ENCODE results near the gene ZW10. TPM values are rescaled to one million over a fixed set of nuclear protein-coding genes. Genes with fewer than 3 reads are reported as not detected.
"Not testable (repeated sequence)": the region's sequence is repeated elsewhere in the genome, so short reads cannot be mapped to it uniquely, and the experiment has no call there.

ZW10 gene
- total and polyA plus RNA-seq, 2 experiments from 2014 or later: 12.3 to 30.5 TPM

DNA sequence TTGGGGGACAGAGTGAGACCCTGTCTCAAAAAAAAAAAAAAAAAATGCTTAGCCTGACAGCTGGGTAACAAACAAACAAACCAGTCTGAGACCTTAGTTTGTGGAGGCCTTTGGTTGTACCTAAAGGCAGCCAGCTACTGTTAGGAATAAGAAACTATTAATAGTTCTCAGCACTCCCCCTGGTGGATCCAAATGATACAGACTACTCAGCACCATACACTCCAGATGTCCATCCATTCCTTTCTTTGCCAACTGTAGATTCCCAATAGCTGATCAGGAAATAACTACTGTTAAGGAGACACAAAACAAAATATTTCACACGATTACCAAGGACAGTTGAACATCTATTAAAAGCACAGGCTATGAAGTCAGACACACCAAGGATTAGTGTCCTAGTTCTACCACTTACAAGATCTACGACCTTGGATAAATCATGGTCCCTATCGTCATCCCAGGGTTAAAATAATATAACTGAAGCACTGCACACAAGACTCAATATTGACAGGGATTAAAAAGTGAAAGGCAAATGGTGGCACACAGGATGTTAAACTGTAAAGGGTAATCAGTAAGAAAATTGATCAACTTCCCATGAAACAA is 23.3 kb upstream of the ZW10 start (continued):
- TF ChIP-seq, protein P1, sequence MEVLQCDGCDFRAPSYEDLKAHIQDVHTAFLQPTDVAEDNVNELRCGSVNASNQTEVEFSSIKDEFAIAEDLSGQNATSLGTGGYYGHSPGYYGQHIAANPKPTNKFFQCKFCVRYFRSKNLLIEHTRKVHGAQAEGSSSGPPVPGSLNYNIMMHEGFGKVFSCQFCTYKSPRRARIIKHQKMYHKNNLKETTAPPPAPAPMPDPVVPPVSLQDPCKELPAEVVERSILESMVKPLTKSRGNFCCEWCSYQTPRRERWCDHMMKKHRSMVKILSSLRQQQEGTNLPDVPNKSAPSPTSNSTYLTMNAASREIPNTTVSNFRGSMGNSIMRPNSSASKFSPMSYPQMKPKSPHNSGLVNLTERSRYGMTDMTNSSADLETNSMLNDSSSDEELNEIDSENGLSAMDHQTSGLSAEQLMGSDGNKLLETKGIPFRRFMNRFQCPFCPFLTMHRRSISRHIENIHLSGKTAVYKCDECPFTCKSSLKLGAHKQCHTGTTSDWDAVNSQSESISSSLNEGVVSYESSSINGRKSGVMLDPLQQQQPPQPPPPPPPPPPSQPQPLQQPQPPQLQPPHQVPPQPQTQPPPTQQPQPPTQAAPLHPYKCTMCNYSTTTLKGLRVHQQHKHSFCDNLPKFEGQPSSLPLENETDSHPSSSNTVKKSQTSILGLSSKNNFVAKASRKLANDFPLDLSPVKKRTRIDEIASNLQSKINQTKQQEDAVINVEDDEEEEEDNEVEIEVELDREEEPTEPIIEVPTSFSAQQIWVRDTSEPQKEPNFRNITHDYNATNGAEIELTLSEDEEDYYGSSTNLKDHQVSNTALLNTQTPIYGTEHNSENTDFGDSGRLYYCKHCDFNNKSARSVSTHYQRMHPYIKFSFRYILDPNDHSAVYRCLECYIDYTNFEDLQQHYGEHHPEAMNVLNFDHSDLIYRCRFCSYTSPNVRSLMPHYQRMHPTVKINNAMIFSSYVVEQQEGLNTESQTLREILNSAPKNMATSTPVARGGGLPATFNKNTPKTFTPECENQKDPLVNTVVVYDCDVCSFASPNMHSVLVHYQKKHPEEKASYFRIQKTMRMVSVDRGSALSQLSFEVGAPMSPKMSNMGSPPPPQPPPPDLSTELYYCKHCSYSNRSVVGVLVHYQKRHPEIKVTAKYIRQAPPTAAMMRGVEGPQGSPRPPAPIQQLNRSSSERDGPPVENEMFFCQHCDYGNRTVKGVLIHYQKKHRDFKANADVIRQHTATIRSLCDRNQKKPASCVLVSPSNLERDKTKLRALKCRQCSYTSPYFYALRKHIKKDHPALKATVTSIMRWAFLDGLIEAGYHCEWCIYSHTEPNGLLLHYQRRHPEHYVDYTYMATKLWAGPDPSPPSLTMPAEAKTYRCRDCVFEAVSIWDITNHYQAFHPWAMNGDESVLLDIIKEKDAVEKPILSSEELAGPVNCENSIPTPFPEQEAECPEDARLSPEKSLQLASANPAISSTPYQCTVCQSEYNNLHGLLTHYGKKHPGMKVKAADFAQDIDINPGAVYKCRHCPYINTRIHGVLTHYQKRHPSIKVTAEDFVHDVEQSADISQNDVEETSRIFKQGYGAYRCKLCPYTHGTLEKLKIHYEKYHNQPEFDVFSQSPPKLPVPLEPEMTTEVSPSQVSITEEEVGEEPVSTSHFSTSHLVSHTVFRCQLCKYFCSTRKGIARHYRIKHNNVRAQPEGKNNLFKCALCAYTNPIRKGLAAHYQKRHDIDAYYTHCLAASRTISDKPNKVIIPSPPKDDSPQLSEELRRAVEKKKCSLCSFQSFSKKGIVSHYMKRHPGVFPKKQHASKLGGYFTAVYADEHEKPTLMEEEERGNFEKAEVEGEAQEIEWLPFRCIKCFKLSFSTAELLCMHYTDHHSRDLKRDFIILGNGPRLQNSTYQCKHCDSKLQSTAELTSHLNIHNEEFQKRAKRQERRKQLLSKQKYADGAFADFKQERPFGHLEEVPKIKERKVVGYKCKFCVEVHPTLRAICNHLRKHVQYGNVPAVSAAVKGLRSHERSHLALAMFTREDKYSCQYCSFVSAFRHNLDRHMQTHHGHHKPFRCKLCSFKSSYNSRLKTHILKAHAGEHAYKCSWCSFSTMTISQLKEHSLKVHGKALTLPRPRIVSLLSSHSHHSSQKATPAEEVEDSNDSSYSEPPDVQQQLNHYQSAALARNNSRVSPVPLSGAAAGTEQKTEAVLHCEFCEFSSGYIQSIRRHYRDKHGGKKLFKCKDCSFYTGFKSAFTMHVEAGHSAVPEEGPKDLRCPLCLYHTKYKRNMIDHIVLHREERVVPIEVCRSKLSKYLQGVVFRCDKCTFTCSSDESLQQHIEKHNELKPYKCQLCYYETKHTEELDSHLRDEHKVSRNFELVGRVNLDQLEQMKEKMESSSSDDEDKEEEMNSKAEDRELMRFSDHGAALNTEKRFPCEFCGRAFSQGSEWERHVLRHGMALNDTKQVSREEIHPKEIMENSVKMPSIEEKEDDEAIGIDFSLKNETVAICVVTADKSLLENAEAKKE (CRISPR knock-in tag; IDR thresholded peaks at IDR 0.05): no peak
- no peak for TF ChIP-seq NANOG (IDR thresholded peaks at IDR 0.05; ENCODE audit: borderline replicate concordance)
- TF ChIP-seq, protein P2, sequence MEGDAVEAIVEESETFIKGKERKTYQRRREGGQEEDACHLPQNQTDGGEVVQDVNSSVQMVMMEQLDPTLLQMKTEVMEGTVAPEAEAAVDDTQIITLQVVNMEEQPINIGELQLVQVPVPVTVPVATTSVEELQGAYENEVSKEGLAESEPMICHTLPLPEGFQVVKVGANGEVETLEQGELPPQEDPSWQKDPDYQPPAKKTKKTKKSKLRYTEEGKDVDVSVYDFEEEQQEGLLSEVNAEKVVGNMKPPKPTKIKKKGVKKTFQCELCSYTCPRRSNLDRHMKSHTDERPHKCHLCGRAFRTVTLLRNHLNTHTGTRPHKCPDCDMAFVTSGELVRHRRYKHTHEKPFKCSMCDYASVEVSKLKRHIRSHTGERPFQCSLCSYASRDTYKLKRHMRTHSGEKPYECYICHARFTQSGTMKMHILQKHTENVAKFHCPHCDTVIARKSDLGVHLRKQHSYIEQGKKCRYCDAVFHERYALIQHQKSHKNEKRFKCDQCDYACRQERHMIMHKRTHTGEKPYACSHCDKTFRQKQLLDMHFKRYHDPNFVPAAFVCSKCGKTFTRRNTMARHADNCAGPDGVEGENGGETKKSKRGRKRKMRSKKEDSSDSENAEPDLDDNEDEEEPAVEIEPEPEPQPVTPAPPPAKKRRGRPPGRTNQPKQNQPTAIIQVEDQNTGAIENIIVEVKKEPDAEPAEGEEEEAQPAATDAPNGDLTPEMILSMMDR (conservative IDR thresholded peaks at IDR 0.05; ENCODE audit: low read depth in 2 of 2): peak; percentile 68 to 78

- H3K36me3 ChIP-seq (ENCODE audit: insufficient read depth): no peaks in the 10 kb centered on the region
- DNase-seq (ENCODE audit: low spot score): no peak
- peak; percentile 53 for ATAC-seq
- Mint-ChIP-seq H3K27me3 (ENCODE audit: insufficient read depth, low read depth, poor library complexity) (no peaks in the 10 kb centered on the region), H3K36me3 (ENCODE audit: low read depth) (no peaks in the 10 kb centered on the region), H3K27ac (no peak overlapping the region), H3K4me3 (no peak overlapping the region), H3K4me1 (no peaks in the 10 kb centered on the region), H3K9me3 (no peaks in the 10 kb centered on the region; the same call in 2 of the 3 replicates)
- H3K27me3 ChIP-seq (ENCODE audit: insufficient read depth): no peaks in the 10 kb centered on the region
- H3K4me3 ChIP-seq: no peak overlapping the region
- H3F3A ChIP-seq (replicated peaks; ENCODE audit: low read depth): no peaks in the 10 kb centered on the region
- H3K79me2 ChIP-seq (replicated peaks; ENCODE audit: insufficient read depth): no peaks in the 10 kb centered on the region
- H3K27ac ChIP-seq (ENCODE audit: low read depth): no peak overlapping the region
- no peaks in the 10 kb centered on the region for H3K4me1 ChIP-seq (ENCODE audit: insufficient read depth)
- no peaks in the 10 kb centered on the region for H4K20me1 ChIP-seq (replicated peaks; ENCODE audit: insufficient read depth)
- no peak for TF ChIP-seq ZNF114 (CRISPR knock-in tag; IDR thresholded peaks at IDR 0.05)
- no peak overlapping the region for H3K4me2 ChIP-seq
- no peak overlapping the region for H2AFZ ChIP-seq
- no peaks in the 10 kb centered on the region for H3K9me2 ChIP-seq (ENCODE audit: insufficient read depth)
These were observed 16.3 kb upstream of the ZW10 start for GRCh38 chr11:113789675-113790320.

- not testable (repeated sequence) for H3K4me3 Mint-ChIP-seq; H4K20me1 ChIP-seq (replicated peaks; ENCODE audit: insufficient read depth); H3K4me1 Mint-ChIP-seq; H3K27me3 Mint-ChIP-seq (ENCODE audit: insufficient read depth, low read depth, poor library complexity); H3K27ac ChIP-seq (ENCODE audit: low read depth); DNase-seq (ENCODE audit: low spot score); H3K79me2 ChIP-seq (replicated peaks; ENCODE audit: insufficient read depth); ATAC-seq; H3K27ac Mint-ChIP-seq; H3K4me2 ChIP-seq; H3K36me3 Mint-ChIP-seq (ENCODE audit: low read depth); H3K4me3 ChIP-seq; H3F3A ChIP-seq (replicated peaks; ENCODE audit: low read depth); H3K9me3 Mint-ChIP-seq; H3K36me3 ChIP-seq (ENCODE audit: insufficient read depth); H3K9me2 ChIP-seq (ENCODE audit: insufficient read depth); H2AFZ ChIP-seq; H3K4me1 ChIP-seq (ENCODE audit: insufficient read depth); H3K27me3 ChIP-seq (ENCODE audit: insufficient read depth)
These were observed 15.5 kb upstream of the ZW10 start for GRCh38 chr11:113789016-113789415.
